ENCODE measurements around the gene HSPB1. TPM values are rescaled to one million over a fixed set of nuclear protein-coding genes. Genes with fewer than 3 reads are reported as not detected.
"Not testable (repeated sequence)": the region's sequence is repeated elsewhere in the genome, so short reads cannot be mapped to it uniquely, and the experiment has no call there.

The HSPB1 gene
- polyA plus RNA-seq, 4 donors, result 137 to 302 (median 224) TPM

GRCh38 chr7:76303202-76304147 lies 1.0 kb downstream of the HSPB1 start:
- peak in 3 of 4 donors; percentile 80 to 86 (median 85) for DNase-seq (ENCODE audit: low read depth in 4 of 4, low spot score in 2 of 4)

GRCh38 chr7:76304888-76305375 lies 2.5 kb downstream of the HSPB1 start:
- DNase-seq (ENCODE audit: low read depth in 4 of 4, low spot score in 2 of 4), result no peak

- DNase-seq (ENCODE audit: low read depth in 4 of 4, low spot score in 2 of 4), result not testable (repeated sequence)
Measured at GRCh38 chr7:76308874-76309273, 6.4 kb downstream of the HSPB1 start.

- not testable (repeated sequence) for DNase-seq (ENCODE audit: low read depth in 4 of 4, low spot score in 2 of 4)
Measured at GRCh38 chr7:76309341-76310101, 7.0 kb downstream of the HSPB1 start.

GRCh38 chr7:76310102-76310957 lies 7.9 kb downstream of the HSPB1 start:
- no peak for DNase-seq (ENCODE audit: low read depth in 4 of 4, low spot score in 2 of 4)

GRCh38 chr7:76311838-76312237 lies 9.4 kb downstream of the HSPB1 start:
- DNase-seq (ENCODE audit: low read depth in 4 of 4, low spot score in 2 of 4), result not testable (repeated sequence)

GRCh38 chr7:76314042-76314721 lies 11.7 kb downstream of the HSPB1 start:
- DNase-seq (ENCODE audit: low read depth in 4 of 4, low spot score in 2 of 4), result peak in 3 of 4 donors; percentile 56 to 85 (median 77)

- not testable (repeated sequence) for DNase-seq (ENCODE audit: low read depth in 4 of 4, low spot score in 2 of 4)
Measured at GRCh38 chr7:76314740-76315139, 12.3 kb downstream of the HSPB1 start.

- no peak for DNase-seq (ENCODE audit: low read depth in 4 of 4, low spot score in 2 of 4)
Measured at GRCh38 chr7:76315364-76315763, 12.9 kb downstream of the HSPB1 start.

GRCh38 chr7:76316984-76317781 lies 14.7 kb downstream of the HSPB1 start:
- no peak for DNase-seq (ENCODE audit: low read depth in 4 of 4, low spot score in 2 of 4)

- DNase-seq (ENCODE audit: low read depth in 4 of 4, low spot score in 2 of 4), result peak; percentile 91 to 95 (median 92)
Measured at GRCh38 chr7:76317782-76318487, 15.5 kb downstream of the HSPB1 start.

GRCh38 chr7:76318488-76319353 lies 16.2 kb downstream of the HSPB1 start:
- peak in 1 of 4 donors; percentile 37 for DNase-seq (ENCODE audit: low read depth in 4 of 4, low spot score in 2 of 4)

GRCh38 chr7:76325092-76325491 lies 22.6 kb downstream of the HSPB1 start:
- DNase-seq (ENCODE audit: low read depth in 4 of 4, low spot score in 2 of 4), result no peak

GRCh38 chr7:76325811-76326210 lies 23.3 kb downstream of the HSPB1 start:
- no peak for DNase-seq (ENCODE audit: low read depth in 4 of 4, low spot score in 2 of 4)

GRCh38 chr7:76326646-76327233 lies 24.3 kb downstream of the HSPB1 start:
- no peak for DNase-seq (ENCODE audit: low read depth in 4 of 4, low spot score in 2 of 4)

- no peak for DNase-seq (ENCODE audit: low read depth in 4 of 4, low spot score in 2 of 4)
Measured at GRCh38 chr7:76327610-76328009, 25.1 kb downstream of the HSPB1 start.

- no peak for DNase-seq (ENCODE audit: low read depth in 4 of 4, low spot score in 2 of 4)
Measured at GRCh38 chr7:76328389-76328788, 25.9 kb downstream of the HSPB1 start.
